DMS53 treated with DMSO at 0.1 percent for 48 hours (cell line): Measurements from ENCODE around the gene WDR35.
"Not testable (repeated sequence)": the region's sequence is repeated elsewhere in the genome, so short reads cannot be mapped to it uniquely, and the experiment has no call there.

ENCODE experiments used
- DNase-seq: peaks from one replicate; lab custom pipeline; 2025; ENCODE audit not compliant: unreplicated experiment; lab: John Stamatoyannopoulos, UW

Gene WDR35

GRCh38 chr2:19897623-19898245, 92.2 kb downstream of the WDR35 start:
- DNase-seq: no peak

- no peak for DNase-seq
These were observed 94.4 kb downstream of the WDR35 start for GRCh38 chr2:19895535-19895934.

- no peak for DNase-seq
These were observed 95.6 kb downstream of the WDR35 start for GRCh38 chr2:19894134-19894792.

- no peak for DNase-seq
These were observed 96.3 kb downstream of the WDR35 start for GRCh38 chr2:19893520-19894133.

- DNase-seq: not testable (repeated sequence)
These were observed 97.9 kb downstream of the WDR35 start for GRCh38 chr2:19891971-19892370.

- DNase-seq: no peak
These were observed 99.8 kb downstream of the WDR35 start for GRCh38 chr2:19890104-19890503.

- no peak for DNase-seq
These were observed 101.1 kb downstream of the WDR35 start for GRCh38 chr2:19888831-19889230.

GRCh38 chr2:19887510-19887909, 102.4 kb downstream of the WDR35 start:
- DNase-seq: no peak

- DNase-seq: no peak
These were observed 103.6 kb downstream of the WDR35 start for GRCh38 chr2:19886261-19886660.

GRCh38 chr2:19885791-19886190, 104.1 kb downstream of the WDR35 start:
- no peak for DNase-seq

- no peak for DNase-seq
These were observed 105.8 kb downstream of the WDR35 start for GRCh38 chr2:19883971-19884720.

GRCh38 chr2:19883486-19883885, 106.4 kb downstream of the WDR35 start:
- no peak for DNase-seq

GRCh38 chr2:19882286-19882685, 107.6 kb downstream of the WDR35 start:
- DNase-seq: no peak

- DNase-seq: no peak
These were observed 108.0 kb downstream of the WDR35 start for GRCh38 chr2:19881908-19882265.

GRCh38 chr2:19881221-19881907, 108.5 kb downstream of the WDR35 start:
- DNase-seq: no peak

GRCh38 chr2:19880191-19880590, 109.7 kb downstream of the WDR35 start:
- DNase-seq: not testable (repeated sequence)

GRCh38 chr2:19879120-19879519, 110.8 kb downstream of the WDR35 start:
- no peak for DNase-seq

- DNase-seq: no peak
These were observed 111.4 kb downstream of the WDR35 start for GRCh38 chr2:19878268-19879046.

GRCh38 chr2:19876751-19877150, 113.2 kb downstream of the WDR35 start:
- no peak for DNase-seq

GRCh38 chr2:19875280-19875679, 114.6 kb downstream of the WDR35 start:
- no peak for DNase-seq
